Right kidney (tissue), 1 donor: ENCODE results near the gene SLC43A2.

Experiments used
- DNase-seq: peaks from one replicate; pipeline ENCODE4 v3.0.0-alpha.2; 2016

SLC43A2 gene

DNA sequence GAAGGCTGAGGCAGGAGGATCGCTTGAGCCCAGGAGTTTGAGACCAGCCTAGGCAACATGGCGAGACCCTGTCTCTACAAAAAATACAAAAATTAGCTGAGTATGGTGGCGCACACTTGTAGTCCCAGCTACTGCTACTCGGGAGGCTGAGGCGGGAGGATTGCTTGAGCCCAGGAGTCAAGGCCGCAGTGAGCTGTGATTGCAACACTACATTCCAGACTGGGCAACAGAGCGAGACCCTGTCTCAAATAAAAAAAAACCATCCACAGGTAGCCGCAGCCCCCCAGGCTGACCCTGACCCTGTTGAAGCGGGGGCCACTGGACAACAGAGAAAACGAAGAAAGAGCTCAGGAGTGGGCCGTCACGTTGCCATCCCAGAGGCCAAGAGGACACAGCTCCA lies 4.0 kb downstream of the SLC43A2 start:
- DNase-seq, result no peak

DNA sequence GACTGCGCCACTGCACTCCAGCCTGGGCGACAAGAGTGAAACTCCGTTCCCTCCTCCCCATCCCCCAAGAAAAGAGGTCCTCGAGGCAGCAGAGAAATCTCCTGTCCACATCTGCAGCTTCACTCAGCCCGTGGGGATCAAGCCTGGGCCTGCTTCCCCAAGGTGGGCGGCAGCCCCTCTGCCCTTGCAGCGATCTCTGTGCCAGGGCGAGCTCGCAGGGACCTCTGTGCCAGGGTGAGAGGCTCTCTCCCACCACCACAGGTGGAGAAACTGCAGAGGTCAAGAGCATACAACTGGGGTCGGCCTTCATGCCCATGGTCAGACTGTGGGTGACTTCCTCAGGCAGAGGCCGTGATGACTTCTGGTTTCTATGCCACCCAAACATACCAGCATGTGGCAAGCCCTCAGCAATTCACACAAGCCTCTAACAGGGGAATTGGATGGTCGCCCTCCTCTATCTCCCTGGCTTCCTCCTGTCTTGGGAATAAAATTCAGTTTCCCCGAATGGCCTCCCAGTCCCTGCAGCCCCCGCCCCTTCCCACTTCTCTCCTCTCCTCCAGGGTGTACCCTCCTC lies 5.5 kb downstream of the SLC43A2 start:
- no peak for DNase-seq

DNA sequence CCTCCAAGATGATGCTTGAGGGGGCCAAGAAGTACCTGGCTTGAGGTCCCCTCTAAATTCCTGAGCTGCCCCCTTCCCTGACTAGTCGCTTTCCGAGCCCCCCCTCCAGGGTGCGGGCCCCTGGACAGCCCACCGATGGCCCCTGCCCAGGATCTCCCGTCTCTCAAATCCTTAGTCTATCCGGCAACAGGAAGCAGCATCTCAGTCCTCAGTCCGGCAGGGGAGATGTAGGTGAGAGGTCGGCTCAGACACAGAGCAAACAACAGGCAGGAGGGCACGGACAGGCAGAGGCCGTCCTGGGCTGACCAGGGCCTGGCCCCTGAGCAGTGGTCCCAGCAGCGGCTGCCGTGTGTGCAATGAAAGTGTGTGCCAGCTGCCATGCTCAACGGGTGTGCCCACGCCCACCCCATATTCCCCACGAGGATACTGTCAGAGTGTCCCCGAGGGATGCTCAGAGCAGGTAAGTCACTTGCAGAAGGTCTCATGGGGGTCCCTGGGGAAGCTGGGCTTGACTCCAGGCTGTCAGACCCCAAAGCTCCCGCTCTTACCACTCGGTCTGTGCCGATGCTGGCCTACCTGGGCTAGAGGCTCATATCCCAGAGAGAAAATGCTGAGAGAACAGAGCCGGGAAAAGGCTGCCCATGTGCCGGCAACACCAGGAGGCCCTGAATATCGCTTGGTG lies 7.2 kb downstream of the SLC43A2 start:
- no peak for DNase-seq

DNA sequence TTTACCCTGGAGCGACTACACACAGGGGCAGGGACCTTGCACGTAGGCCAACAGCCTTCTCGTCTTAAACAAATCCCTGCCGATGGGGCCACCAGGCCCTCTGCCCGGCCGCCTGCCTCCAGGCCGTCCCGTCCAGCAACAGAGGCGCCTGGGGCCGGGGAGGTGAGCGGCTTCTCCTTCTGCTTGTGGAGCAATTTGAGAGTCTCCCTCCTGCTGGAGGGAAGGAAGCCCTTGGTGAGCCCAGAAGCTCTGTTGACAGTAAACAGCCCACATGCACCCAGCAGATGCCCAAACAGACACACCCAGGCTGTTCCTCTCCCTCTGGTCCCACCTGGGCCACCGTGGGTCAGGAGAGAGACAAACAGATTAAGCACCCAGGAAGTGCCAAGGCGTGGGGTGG lies 8.1 kb downstream of the SLC43A2 start:
- DNase-seq, result no peak

DNA sequence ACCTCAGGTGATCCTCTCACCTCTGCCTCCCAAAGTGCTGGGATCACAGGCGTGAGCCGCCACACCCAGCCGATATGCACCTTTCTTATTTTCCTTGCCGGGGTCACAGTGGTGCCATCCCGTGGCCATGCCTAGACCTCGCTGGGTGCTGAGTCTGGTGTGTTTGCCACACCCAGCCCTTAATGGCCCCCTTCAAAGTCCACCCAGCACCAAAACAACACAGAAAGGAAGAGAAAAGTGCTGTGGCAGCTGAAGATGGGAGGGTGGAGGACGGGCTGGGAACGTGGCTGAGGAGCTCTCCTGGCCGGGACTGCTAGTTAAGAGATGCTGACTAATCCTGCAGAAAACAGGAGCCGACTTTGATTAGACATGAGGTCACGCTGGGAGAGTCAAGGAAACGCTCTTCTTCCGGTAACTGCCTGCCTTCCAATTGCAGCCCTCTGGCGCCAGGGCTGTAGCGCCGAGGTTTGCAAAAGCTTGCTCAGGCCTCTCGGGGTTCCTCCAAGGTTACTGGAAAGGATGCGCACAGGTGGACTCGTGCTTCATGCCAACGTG lies 10.9 kb downstream of the SLC43A2 start:
- no peak for DNase-seq

DNA sequence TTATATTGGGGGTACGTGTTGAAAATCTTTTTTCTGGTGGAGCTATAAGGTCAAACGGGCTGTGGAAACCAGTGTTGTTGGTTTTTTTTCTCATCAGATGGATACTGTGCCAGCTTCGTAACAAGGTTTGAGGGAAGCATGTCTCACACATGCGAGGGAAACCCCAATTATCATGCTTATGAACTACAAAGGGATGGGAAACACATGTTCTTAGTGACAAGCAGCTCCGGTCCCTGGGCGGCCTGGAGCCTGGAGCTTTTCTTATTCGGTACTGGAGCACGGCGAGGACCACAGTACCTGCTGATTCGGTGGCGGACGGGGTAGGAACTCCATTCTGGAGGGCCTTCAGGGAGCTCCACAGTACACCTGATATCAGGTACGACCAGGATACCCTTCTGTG lies 12.5 kb downstream of the SLC43A2 start:
- DNase-seq, result no peak

DNA sequence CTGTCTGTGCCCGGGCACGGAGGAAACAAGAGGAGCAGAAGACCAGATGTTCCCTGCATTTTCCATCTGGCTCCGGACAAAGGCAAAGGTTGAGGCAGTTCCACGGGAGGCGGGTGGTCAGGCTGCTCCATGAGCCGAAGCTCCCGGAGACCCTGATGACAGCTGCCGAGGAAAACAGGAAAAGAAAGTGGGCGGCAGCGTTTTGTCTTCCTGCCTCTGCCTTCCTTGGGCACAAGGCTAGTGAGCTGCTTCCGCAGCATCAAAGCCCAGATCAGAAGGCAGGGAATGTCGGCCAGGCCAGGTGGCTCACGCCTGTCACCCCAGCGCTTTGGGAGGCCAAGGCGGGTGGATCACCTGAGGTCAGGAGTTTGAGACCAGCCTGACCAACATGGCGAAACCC lies 16.2 kb downstream of the SLC43A2 start:
- no peak for DNase-seq

DNA sequence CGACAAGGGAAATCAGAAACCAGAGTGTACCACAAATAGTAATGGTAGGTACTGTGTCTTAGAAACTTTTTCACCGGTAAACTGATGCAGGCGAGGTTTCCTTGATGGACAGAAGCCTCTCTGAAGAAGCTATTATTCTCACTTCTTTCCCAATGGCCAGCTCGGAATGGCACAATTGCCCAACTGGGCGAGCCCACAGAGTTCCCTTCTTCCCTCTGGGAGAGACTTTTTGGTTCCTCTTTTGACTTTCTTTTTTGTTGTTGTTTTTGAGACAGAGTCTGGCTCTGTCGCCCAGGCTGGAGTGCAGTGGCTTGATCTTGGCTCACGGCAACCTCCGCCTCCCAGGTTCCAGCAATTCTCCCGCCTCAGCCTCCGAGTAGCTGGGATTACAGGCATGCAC lies 16.9 kb downstream of the SLC43A2 start:
- no peak for DNase-seq

DNA sequence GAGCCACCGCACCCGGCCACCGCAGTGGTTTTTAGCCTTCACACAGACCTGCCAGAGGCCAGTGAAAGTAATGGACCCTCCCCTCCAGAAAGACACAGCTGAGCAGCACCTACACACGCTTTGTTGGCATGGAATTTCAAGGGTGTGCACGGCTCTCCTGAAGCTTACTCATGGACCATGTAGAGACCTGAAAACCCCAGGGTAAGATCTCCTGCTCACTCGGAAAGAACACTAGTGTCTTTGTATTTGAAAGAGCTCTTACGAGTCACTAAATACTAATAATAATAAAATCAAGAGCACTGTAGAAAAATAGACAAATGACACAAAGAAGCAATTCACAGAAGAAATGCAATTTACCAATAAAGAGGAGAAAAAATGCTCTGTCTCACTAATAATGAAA lies 20.0 kb downstream of the SLC43A2 start:
- DNase-seq, result no peak

DNA sequence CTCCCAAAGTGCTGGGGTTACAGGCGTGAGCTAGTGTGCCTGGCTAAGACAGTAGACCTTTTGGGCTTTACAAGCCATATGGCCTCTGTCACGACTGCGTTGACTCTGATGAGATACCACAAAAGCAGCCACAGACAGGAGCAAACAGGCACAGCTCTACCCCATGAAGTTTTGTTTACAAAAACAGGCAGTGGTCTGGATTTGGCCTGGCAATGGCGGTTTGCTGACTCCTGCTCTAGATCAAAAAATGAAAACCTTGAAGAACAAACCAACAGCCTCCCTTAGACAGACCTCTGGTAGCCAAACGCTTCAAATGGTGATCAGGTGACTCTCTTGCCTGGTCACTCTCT lies 20.7 kb downstream of the SLC43A2 start:
- no peak for DNase-seq

DNA sequence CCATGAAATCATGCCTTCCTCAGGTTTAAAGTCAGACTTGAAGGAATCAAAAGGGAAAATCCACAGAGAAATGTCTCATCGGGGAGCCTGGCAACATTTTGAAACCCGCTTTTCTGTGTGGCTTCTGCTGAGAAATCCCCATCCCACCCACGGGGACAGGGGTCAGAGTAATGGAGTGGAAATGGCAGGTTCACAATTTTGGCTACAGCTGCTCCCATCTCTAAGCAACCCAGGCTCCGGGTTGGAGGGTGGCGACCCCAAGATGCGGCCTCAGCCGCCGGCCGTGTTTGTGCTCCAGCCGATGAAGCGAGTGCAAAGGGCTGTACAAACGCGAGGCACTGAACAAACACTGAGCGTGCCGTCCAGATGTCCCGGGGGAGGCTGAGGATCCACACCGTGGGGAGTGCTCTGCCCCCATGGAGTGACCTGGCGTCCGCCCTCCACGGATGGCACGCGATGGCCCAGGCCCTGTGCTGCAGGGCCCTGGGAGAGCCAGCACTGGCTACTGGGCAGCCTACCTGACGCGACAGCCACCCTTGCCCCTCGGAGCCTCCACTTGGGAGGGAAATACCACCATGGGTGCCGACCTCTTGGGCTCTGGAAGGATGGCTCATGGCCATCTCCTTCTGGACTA lies 22.2 kb downstream of the SLC43A2 start:
- peak; percentile 49 for DNase-seq

DNA sequence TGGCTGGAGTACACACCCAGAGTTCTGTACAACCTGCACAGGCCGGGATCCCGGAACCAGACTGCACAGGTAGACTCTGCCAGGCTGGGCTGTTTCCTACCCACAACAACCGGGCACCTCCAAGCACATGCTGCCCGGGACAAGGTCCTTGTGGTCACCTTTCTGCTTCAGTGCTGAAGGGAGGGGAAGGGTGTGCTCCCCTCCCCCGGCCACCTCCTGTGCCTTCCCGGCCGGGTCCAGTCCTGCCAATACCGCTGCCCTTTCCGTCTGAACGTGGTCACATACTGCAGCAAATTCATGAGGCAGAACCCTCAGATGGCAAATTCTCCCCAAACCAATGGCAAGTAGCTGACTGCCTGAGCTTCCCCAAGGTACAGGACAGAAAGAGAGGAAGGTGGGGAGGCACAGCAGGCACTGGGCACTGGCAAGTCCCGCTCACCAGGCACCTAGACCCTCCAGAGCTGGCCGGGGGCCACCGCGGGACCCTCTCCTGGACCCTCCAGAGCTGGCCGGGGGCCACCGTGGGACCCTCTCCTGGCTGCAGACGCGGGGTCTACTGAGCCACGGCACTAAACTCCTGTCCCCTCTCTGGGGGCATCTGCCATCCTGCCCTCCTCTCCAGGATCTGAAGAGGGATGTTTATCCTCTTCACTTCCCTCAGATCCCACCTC lies 22.8 kb downstream of the SLC43A2 start:
- DNase-seq, result peak; percentile 63

DNA sequence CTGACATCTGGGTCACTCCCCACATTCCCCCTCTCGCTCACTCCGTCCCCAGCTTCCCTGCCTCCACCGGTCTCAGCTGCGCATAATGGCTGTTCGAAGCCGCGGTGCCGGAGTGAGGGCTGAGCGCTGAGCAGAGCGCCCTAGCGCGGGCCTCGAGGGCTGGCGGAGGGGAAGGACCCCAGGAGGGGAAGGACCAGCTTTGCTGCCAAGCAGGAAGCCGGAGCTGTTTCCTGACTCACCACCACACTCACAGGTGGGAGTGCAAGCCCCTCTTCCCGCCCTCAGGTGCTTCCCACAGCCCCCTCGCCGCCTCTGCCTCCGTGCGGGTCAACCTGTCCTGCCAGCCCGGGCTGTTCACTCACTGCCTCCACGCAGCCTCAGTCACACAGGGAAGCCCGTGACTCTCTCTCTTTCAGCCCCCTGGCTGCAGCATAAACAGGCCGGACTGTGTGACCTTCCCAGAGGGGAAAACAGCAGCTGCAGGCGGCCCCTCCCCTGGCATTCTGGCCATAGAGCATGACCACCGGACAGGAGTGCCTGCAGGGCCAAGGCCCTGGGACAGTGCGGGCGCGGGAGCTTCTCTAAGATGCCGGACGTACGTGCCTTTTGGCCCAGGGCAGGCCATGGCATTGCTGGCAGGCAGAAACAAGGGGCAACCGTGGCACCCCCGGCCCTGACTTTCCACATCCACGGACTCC lies 23.7 kb downstream of the SLC43A2 start:
- DNase-seq, result peak; percentile 76

DNA sequence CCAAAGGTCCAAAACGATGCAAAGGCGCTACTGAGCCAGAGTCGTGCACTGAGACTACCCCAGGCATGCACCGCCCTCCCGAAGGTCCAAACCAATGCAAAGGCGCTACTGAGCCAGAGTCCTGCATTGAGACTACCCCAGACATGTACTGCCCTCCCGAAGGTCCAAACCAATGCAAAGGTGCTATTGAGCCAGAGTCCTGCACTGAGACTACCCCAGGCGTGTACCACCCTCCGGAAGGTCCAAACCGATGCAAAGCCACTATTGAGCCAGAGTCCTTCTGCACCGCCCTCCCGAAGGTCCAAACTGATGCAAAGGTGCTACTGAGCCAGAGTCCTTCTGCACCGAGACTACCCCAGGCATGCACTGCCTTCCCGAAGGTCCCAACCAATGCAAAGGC lies 27.1 kb downstream of the SLC43A2 start:
- no peak for DNase-seq

DNA sequence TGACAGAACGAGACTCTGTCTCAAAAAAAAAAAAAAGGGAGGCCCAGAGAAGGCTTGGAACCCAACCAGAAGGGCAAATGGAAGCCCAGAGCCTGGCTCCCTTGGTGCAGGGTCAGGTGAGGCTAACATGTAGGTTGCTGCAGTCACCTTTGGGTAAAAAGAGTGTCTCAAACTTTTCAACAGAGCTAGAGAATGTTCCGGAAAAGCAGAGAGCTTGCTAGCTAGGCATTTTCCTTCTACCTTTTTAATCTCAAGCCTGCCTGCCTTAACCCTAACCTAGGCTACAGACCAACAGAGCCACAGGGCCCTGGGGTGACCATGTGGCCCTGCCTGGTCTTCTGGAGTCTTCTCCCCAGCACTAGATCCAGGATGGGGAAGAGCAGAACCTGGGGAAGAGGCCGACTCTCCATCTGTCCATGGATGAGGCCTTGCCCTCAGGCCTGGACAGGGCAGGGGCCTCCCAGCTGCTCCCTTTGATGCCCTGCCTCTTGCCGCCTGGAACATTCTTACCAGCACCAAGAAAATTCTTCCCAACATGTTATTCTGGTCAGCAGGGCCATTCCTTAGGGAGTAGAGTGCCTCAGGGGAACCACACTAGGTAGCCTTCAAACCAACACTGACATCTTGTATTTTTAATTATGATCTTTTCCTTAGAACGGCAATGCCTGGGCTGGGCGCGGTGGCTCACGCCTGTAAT lies 30.1 kb downstream of the SLC43A2 start:
- no peak for DNase-seq

DNA sequence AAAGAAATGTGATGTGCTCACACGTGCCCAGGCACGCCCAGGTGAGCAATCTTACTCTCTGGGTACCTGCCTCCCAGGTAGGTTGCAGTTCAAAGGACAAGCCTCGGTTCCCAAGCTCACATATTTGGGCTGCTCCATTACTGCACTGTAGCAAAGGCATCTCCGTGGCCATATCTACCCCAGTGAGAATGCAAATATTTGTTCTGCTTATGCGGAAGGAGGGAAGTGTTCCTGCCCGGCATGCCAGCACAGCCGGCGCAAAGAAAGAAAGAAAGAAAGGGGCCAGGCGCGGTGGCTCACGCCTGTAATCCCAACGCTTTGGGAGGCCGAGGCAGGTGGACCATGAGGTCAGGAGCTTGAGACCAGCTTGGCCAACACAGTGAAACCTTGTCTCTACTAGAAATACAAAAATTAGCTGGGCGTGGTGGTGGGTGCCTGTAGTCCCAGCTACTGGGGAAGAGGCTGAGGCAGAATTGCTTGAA lies 30.7 kb downstream of the SLC43A2 start:
- no peak for DNase-seq

DNA sequence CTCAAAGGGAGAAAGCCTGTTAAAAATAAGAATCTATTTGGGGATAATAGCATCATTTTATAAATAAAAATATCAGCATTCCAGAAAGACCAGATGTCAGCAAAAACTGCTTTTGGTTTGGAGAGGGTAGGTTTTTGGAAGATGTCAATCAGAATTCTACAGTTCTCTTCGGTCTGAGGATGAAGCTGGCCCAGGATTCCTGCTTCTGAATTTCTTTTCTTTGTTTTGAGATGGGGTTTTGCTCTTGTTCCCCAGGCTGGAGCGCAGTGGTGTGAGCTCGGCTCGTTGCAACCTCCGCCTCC lies 35.1 kb downstream of the SLC43A2 start:
- DNase-seq, result no peak

DNA sequence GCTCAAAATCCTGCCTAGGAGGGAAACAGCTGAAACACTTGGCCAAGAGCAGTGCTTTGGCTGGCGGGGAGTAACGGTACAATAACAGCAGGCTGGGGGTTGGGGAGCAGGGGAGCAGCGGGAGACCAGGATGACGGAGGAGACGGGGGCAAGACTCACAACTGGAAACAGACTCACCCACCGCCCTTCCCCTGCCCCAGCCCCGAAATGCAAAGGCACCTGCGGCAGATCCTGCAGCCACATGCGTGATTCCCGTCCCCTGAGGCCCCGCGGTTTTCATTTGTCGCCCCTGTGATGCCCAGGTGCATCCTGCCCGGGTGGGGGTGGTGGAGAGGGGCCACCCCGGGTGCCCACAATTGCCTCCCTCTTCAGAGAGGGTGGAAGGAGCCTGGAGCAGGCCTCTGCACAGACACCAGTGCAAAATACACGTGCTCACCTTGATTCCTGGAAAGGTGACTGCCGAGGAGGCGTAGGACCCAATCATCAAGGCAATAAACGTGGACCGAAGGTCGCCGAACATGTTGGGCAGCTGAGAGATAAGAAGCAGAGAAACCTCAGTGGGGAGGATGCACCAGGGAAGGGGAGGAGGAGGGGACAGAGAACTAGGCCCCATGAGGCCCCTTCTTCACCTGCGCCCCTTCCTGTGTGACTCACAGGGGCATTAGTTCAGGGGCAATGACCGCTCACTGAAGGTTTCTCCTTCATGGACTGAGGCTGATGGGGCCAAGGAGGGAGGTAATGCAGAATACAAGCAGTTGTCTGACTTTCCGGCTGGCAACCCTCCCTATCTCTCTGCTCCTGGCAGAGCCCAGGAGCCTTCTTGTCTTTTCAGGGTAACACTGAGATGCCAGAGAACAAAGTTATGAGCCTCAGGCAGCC lies 35.6 kb downstream of the SLC43A2 start:
- DNase-seq, result no peak

DNA sequence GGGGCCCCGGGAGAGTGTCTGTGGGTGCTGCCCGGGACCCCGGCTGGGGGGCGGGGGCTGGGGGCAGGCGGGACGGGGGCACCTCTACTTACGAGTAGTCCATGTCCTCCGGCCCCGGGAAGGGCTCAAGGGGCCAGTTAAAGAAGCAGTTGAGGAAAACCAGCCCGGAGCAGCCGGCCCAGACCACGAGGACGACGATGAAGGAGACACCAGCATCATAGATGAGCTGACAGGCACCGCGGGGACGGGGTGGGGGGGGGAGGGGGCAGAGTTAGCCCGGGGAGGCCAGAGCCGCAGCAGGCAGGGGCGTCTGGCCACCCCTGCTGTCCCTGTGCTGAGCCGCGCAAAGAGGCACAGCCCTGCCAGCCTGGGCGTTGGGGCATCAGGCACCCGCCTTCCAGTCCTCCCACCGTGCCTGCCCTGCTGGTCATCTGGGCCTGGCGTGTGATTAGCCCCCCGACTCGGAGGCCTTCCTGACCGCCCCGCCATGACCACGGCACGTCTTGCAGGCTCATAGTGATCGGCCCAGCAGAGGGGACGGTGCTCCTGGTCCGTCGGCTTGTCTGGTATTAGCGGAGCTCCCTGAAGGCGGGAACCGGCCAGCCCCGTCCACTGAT lies 37.1 kb downstream of the SLC43A2 start:
- no peak for DNase-seq

DNA sequence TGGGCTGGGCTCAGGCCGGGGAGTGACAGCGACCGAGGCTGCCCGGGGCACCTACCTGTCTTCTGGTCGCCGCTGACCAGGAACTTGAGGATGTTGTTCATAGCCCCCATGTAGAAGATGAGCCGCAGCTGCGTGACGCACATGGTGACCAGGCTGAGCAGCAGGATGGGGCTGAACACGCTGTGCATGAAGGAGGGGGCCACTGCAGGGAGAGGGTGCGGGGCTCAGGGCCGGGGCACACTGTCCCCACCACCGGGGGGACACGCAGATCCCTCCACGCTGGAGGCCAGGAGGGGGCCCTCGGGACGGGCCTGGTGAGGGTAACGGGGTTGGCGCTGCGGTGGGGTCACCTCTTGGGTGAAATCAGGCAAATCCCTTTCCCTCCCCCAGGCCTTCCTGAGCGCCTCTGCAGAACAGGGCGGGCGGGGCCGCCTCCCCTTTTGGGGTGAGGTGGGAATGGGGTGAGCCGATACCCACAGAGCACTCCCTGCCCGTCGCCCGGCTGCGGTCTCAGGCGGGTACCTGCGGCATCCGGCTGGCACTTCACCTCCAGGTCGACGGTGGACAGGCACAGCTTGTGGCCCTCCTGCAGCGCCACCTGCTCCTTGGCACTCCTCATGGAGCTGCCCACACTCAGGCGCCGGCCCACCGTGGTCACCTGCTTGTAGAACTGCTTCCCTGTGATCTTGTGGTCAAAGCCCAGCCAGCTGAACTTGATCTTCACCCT lies 37.7 kb downstream of the SLC43A2 start:
- no peak for DNase-seq
